HCT116 (cell line): ENCODE data around the gene GPR101.

ENCODE experiments used
- TCF7L2 ChIP-seq: IDR thresholded peaks from 2 replicates; pipeline ENCODE4 v1.7.0; 2011; ENCODE audit warnings: borderline replicate concordance, inconsistent platforms; ENCODE audit not compliant: insufficient read depth, insufficient read length; ENCODE audit errors: extremely low read depth
- ZNF274 ChIP-seq: fragments of 200-500 bp; sonication (Bioruptor generic); IDR thresholded peaks from 2 replicates; pipeline ENCODE4 v1.6.1; 2014; ENCODE audit warnings: mild to moderate bottlenecking, low read depth, low read length, inconsistent platforms
- TF ChIP-seq, protein P1 (sequence below), 3 experiments: fragments of 200-600 bp in 1 of 3; sonication (generic) in 1 of 3; IDR thresholded peaks in 2 of 3; conservative IDR thresholded peaks in 1 of 3; 2 replicates each; pipeline ENCODE4 v1.5.1; 2012 to 2017; ENCODE audit warnings: low read depth in 2 of 3, low read length in 2 of 3, antibody characterized with exemption in 1 of 3, borderline replicate concordance in 1 of 3, control low read depth in 1 of 3, mild to moderate bottlenecking in 1 of 3, mixed read lengths in 1 of 3, mixed run types in 1 of 3, moderate library complexity in 1 of 3; ENCODE audit not compliant: insufficient read depth in 1 of 3

DNA sequence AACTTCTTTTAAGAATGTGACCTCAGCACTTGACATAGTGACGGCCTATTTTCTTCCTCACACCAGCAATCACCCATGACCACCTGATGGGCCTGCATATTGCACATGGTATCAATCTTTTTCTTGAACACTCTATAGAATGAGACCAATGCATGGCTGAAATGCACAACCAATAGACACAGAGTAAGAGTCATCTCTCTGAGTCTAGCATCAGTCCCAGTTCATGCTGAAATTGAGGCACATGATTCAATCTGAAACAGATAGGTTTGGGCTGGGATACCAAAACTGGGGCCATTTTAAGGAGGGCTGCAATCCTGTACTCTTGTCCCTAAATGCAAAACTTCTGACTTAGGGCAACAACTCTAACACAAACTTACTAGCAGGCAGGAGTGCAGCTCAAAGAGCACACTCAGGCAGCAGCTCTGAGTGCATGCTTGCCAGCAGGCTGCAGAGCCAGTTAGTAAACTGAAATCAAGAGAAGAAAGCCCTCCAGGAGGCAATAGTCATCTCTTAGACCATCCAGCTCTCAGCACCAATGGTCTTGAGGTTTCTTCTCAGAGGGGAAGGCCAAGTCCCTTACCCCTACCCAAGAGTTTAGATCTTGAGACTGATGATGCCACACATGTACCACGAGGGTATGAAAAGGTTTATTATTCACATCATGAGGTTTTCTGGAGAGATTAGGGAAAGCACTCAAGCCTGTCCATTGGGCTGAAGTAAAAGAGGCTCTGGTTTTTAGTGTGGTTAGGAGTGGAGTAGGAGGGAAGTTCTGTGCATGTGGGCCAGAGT, 24.7 kb upstream of the GPR101 start:
- no peak for TF ChIP-seq ZNF274
- TF ChIP-seq, protein P1, sequence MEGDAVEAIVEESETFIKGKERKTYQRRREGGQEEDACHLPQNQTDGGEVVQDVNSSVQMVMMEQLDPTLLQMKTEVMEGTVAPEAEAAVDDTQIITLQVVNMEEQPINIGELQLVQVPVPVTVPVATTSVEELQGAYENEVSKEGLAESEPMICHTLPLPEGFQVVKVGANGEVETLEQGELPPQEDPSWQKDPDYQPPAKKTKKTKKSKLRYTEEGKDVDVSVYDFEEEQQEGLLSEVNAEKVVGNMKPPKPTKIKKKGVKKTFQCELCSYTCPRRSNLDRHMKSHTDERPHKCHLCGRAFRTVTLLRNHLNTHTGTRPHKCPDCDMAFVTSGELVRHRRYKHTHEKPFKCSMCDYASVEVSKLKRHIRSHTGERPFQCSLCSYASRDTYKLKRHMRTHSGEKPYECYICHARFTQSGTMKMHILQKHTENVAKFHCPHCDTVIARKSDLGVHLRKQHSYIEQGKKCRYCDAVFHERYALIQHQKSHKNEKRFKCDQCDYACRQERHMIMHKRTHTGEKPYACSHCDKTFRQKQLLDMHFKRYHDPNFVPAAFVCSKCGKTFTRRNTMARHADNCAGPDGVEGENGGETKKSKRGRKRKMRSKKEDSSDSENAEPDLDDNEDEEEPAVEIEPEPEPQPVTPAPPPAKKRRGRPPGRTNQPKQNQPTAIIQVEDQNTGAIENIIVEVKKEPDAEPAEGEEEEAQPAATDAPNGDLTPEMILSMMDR (IDR thresholded peaks at IDR 0.05 in 2 of 3, conservative IDR thresholded peaks at IDR 0.05 in 1 of 3; ENCODE audit: borderline replicate concordance in 1 of 3, insufficient read depth in 1 of 3, low read depth in 2 of 3, low read length in 2 of 3): no peak
- no peak for TF ChIP-seq TCF7L2
